HFFc6 (cell line): ENCODE measurements around the gene DACT3. TPM values are rescaled to one million over a fixed set of nuclear protein-coding genes. Genes with fewer than 3 reads are reported as not detected.

Source experiments
- DNase-seq: peaks from one replicate; pipeline ENCODE4 v3.0.0-alpha.2; 2018
- H3K27ac Mint-ChIP-seq: 2 replicates; pipeline ENCODE4 v1.8.0; 2020; ENCODE audit warnings: mild to moderate bottlenecking, mixed read lengths
- H3K27me3 Mint-ChIP-seq: 2 replicates; pipeline ENCODE4 v1.8.0; 2021; ENCODE audit warnings: mild to moderate bottlenecking, moderate library complexity, mixed read lengths; ENCODE audit not compliant: insufficient read depth
- H3K36me3 Mint-ChIP-seq: 2 replicates; pipeline ENCODE4 v1.8.0; 2021; ENCODE audit warnings: low read depth, mixed read lengths
- H3K4me1 Mint-ChIP-seq: 2 replicates; pipeline ENCODE4 v1.8.0; 2020; ENCODE audit warnings: low read depth, mixed read lengths
- H3K4me3 Mint-ChIP-seq: 2 replicates; pipeline ENCODE4 v1.8.0; 2020; ENCODE audit warnings: mild to moderate bottlenecking, moderate library complexity, mixed read lengths
- H3K9me3 Mint-ChIP-seq: 2 replicates; pipeline ENCODE4 v1.8.0; 2020; ENCODE audit warnings: mild to moderate bottlenecking, mixed read lengths
- CTCF ChIP-seq: fragments of 200-600 bp; sonication (generic); IDR thresholded peaks from 2 replicates; pipeline ENCODE4 v1.5.0; 2021; ENCODE audit warnings: antibody characterized with exemption, mild to moderate bottlenecking
- total RNA-seq, 6 experiments: library from RNA; stranded (reverse); fragmentation: NEBNext Ultra II Directional; extraction: Animal tissue kit (Norgen Biotek cat#: 25700); gene quantifications; 2 replicates in 1 of 6; 3 replicates in 5 of 6; pipeline ENCODE4 v1.2.3, GENCODE V29; 2021

Gene DACT3
- total RNA-seq, 6 experiments from 2014 or later, result 12.6 to 17.2 (median 15.5) TPM

- H3K27ac Mint-ChIP-seq, result peak within 1 kb of the TSS; percentile 99
- peak within 1 kb of the TSS; percentile 94 for H3K4me3 Mint-ChIP-seq
- H3K4me1 Mint-ChIP-seq, result peaks cover 48% of the 10 kb centered on the region
- peaks cover 10% of the 10 kb centered on the region; the same call in 1 of the 2 replicates for H3K36me3 Mint-ChIP-seq
- no peaks in the 10 kb centered on the region for H3K9me3 Mint-ChIP-seq
- peaks cover 1% of the 10 kb centered on the region for H3K27me3 Mint-ChIP-seq
- TF ChIP-seq CTCF, result peak; percentile 22
- DNase-seq, result peak; percentile 85
These were observed 35.9 kb downstream of the DACT3 start, which contains the start of gene PTGIR for GRCh38 chr19:46624958-46625661. Gene PTGIR (minus strand): TSS chr19:46625089. CDS start chr19:46624225, 864 bp downstream.

GRCh38 chr19:46623915-46624502, 37.0 kb downstream of the DACT3 start:
- DNase-seq, result no peak
- no peak for TF ChIP-seq CTCF
- H3K4me1 Mint-ChIP-seq, result peaks cover 59% of the 10 kb centered on the region
- peak overlapping the region; percentile 94 for H3K4me3 Mint-ChIP-seq
- peaks cover 1% of the 10 kb centered on the region for H3K27me3 Mint-ChIP-seq
- peak overlapping the region; percentile 99 for H3K27ac Mint-ChIP-seq
- peaks cover 10% of the 10 kb centered on the region; the same call in 1 of the 2 replicates for H3K36me3 Mint-ChIP-seq
- H3K9me3 Mint-ChIP-seq, result no peaks in the 10 kb centered on the region

- Mint-ChIP-seq H3K27ac (peak overlapping the region; percentile 73), H3K4me3 (peak overlapping the region; percentile 74), H3K4me1 (peaks cover 67% of the 10 kb centered on the region), H3K9me3 (no peaks in the 10 kb centered on the region), H3K36me3 (peaks cover 10% of the 10 kb centered on the region; the same call in 1 of the 2 replicates), H3K27me3 (peaks cover 1% of the 10 kb centered on the region)
- no peak for TF ChIP-seq CTCF
- DNase-seq, result no peak
These were observed 38.9 kb downstream of the DACT3 start for GRCh38 chr19:46622118-46622446.

- DNase-seq, result no peak
- Mint-ChIP-seq H3K9me3 (no peaks in the 10 kb centered on the region), H3K4me3 (peak overlapping the region; percentile 74), H3K27ac (peak overlapping the region; percentile 79), H3K4me1 (peaks cover 74% of the 10 kb centered on the region), H3K36me3 (peaks cover 10% of the 10 kb centered on the region; the same call in 1 of the 2 replicates), H3K27me3 (peaks cover 1% of the 10 kb centered on the region)
- peak; percentile 54; the same call in 1 of the 2 replicates for TF ChIP-seq CTCF
These were observed 39.5 kb downstream of the DACT3 start for GRCh38 chr19:46621191-46622117.

- peak overlapping the region; percentile 79 for H3K27ac Mint-ChIP-seq
- peaks cover 71% of the 10 kb centered on the region for H3K4me1 Mint-ChIP-seq
- TF ChIP-seq CTCF, result no peak
- peak; percentile 61 for DNase-seq
- peak overlapping the region; percentile 74 for H3K4me3 Mint-ChIP-seq
- H3K36me3 Mint-ChIP-seq, result peaks cover 10% of the 10 kb centered on the region; the same call in 1 of the 2 replicates
- H3K9me3 Mint-ChIP-seq, result no peaks in the 10 kb centered on the region
- peaks cover 1% of the 10 kb centered on the region for H3K27me3 Mint-ChIP-seq
These were observed 40.3 kb downstream of the DACT3 start for GRCh38 chr19:46620716-46621115.
